CD4-positive, alpha-beta T cell (primary cell): ENCODE measurements around the gene MMADHC. TPM values are rescaled to one million over a fixed set of nuclear protein-coding genes. Genes with fewer than 3 reads are reported as not detected.
A peak's percentile ranks its signal among the peaks of the same experiment; 100 is the strongest.

ENCODE experiments used
- ATAC-seq: fragments of 200-7000 bp; cut with Tn5 transposase; one replicate; pipeline ENCODE4 v1.10.0; 2022; ENCODE audit warnings: mild to moderate bottlenecking; ENCODE audit not compliant: poor library complexity
- CTCF ChIA-PET: fragments of 350-600 bp; sonication (Branson Sonifier 250); formaldehyde crosslinking; loops from one replicate; lab custom pipeline; 2021; ENCODE audit warnings: antibody characterized with exemption, inconsistent platforms; lab: Charles Lee
- POLR2A ChIA-PET: fragments of 350-600 bp; sonication (Branson Sonifier 250); formaldehyde crosslinking; loops from one replicate; lab custom pipeline; 2021; ENCODE audit warnings: antibody characterized with exemption, inconsistent platforms; lab: Charles Lee
- DNase-seq, 14 experiments: peaks; one replicate each; pipeline ENCODE4 v3.0.0-alpha.2; 2013 to 2020; ENCODE audit warnings: mixed read lengths in 2 of 14
- H3K27ac ChIP-seq, 2 donors: one replicate each; pipeline versions ENCODE4 v1.5.1 to v1.7.0; 2013; ENCODE audit warnings: low read length in 2 of 2, low read depth in 1 of 2, mild to moderate bottlenecking in 1 of 2
- H3K27me3 ChIP-seq, 2 experiments: 1 replicate in 1 of 2; 2 replicates in 1 of 2; pipeline versions ENCODE4 v1.6.1 to v1.7.0; 2013; ENCODE audit warnings: low read length in 2 of 2, control low read depth in 1 of 2, mild to moderate bottlenecking in 1 of 2, moderate library complexity in 1 of 2; ENCODE audit not compliant: insufficient read depth in 2 of 2, control insufficient read depth in 1 of 2
- H3K36me3 ChIP-seq: one replicate; pipeline ENCODE4 v1.6.1; 2013; ENCODE audit warnings: low read length, control low read depth; ENCODE audit not compliant: insufficient read depth
- H3K4me1 ChIP-seq: one replicate; pipeline ENCODE4 v1.6.1; 2013; ENCODE audit warnings: low read length, control low read depth; ENCODE audit not compliant: insufficient read depth
- H3K4me3 ChIP-seq: one replicate; pipeline ENCODE4 v1.5.1; 2013; ENCODE audit warnings: mild to moderate bottlenecking, low read length, moderate library complexity
- H3K9me3 ChIP-seq, 2 experiments: 1 replicate in 1 of 2; 2 replicates in 1 of 2; pipeline versions ENCODE4 v1.6.1 to v1.7.0; 2013; ENCODE audit warnings: low read length in 2 of 2, mild to moderate bottlenecking in 2 of 2, control low read depth in 1 of 2, moderate library complexity in 1 of 2; ENCODE audit not compliant: control insufficient read depth in 1 of 2, insufficient read depth in 1 of 2
- H3K27ac Mint-ChIP-seq: one replicate; pipeline ENCODE4 v1.8.0; 2020; ENCODE audit warnings: mixed read lengths
- H3K27me3 Mint-ChIP-seq: one replicate; pipeline ENCODE4 v1.8.0; 2021; ENCODE audit warnings: mixed read lengths
- H3K36me3 Mint-ChIP-seq: one replicate; pipeline ENCODE4 v1.8.0; 2021; ENCODE audit warnings: low read depth, mixed read lengths
- H3K4me1 Mint-ChIP-seq: one replicate; pipeline ENCODE4 v1.8.0; 2021; ENCODE audit warnings: low read depth, mixed read lengths
- H3K4me3 Mint-ChIP-seq: one replicate; pipeline ENCODE4 v1.8.0; 2020; ENCODE audit warnings: mild to moderate bottlenecking, mixed read lengths
- H3K9me3 Mint-ChIP-seq: one replicate; pipeline ENCODE4 v1.8.0; 2020; ENCODE audit warnings: mixed read lengths
- CTCF ChIP-seq: fragments of 200-600 bp; IDR thresholded peaks from one replicate; pipeline ENCODE4 v1.8.0; 2022; ENCODE audit warnings: antibody characterized with exemption, mild to moderate bottlenecking
- intact Hi-C, 2 experiments: fragments of 100-400 bp; cut with DNase I in 1 of 2; cut with micrococcal nuclease in 1 of 2; formaldehyde crosslinking; loops; one replicate each; pipeline versions ENCODE4 v1.15.1 to v1.9.0; 2023 to 2025; cut with DNase I, micrococcal nuclease
- total RNA-seq, 174 experiments: library from RNA in 2 of 174; stranded (reverse) in 2 of 174; gene quantifications; one replicate each; pipeline ENCODE4 v1.2.3 and lab custom pipeline; 2021 to 2026

MMADHC gene
- total RNA-seq, 2 experiments from 2014 or later, result 77.3 to 77.8 TPM

DNA sequence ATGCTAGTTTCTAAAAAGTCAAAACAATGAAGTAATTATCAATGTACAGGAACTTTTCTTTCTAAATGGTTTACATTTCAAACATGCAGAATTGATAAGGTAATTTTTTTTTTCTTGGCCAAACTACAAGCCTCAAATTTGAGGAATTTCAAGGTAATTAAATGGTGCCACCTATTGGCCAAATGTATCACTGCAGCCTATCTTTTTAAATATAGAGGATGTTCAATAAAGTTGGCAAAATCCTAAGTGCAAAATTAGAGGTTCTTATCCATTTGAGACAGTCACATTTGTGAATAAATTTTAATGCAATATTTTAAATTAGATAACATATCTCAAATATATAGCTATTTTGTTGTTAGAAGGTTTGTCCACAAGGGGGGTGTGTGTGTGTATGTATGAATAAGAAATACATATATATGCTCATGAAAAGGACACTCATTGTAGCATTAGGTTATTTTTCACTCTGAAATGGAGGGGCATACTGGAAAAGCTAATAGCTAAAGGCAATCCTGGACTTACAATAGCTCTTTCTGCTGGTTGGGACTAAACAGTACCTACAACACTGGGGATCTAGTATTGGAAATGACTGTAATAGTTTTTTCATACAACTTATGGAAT lies 26.2 kb downstream of the MMADHC start:
- ChIA-PET POLR2A (interaction anchor here (1.9 kb wide), 2 partner anchors 26 to 544 kb away, joined by 4 to 6 read pairs; partner anchors contain the start of gene MMADHC), CTCF (interaction anchor here (1.0 to 1.6 kb wide), 3 partner anchors 25 to 544 kb away, joined by 3 to 9 read pairs (median 4); no protein-coding TSS in a partner anchor)
- no peak overlapping the region for H3K27ac Mint-ChIP-seq
- no peaks in the 10 kb centered on the region for H3K27me3 ChIP-seq
- ATAC-seq (no peak), DNase-seq (peak in 6 of 14 experiments; percentile 3 to 61 (median 46))
- no peaks in the 10 kb centered on the region for H3K4me1 Mint-ChIP-seq
- H3K27ac ChIP-seq, result no peak overlapping the region
- no peaks in the 10 kb centered on the region for H3K27me3 Mint-ChIP-seq
- no peaks in the 10 kb centered on the region for H3K9me3 ChIP-seq
- TF ChIP-seq CTCF, result peak; percentile 97
- H3K9me3 Mint-ChIP-seq, result no peaks in the 10 kb centered on the region
- no peak overlapping the region for H3K4me3 Mint-ChIP-seq
- no peaks in the 10 kb centered on the region for H3K4me1 ChIP-seq
- H3K36me3 Mint-ChIP-seq, result peaks cover 7% of the 10 kb centered on the region
- H3K4me3 ChIP-seq, result no peak overlapping the region
- intact Hi-C loops, result loop anchor here in 1 of 2 experiments (1.0 to 5.0 kb wide), 4 partner anchors 529 to 1623 kb away; no protein-coding TSS in a partner anchor
- H3K36me3 ChIP-seq, result peaks cover 3% of the 10 kb centered on the region

DNA sequence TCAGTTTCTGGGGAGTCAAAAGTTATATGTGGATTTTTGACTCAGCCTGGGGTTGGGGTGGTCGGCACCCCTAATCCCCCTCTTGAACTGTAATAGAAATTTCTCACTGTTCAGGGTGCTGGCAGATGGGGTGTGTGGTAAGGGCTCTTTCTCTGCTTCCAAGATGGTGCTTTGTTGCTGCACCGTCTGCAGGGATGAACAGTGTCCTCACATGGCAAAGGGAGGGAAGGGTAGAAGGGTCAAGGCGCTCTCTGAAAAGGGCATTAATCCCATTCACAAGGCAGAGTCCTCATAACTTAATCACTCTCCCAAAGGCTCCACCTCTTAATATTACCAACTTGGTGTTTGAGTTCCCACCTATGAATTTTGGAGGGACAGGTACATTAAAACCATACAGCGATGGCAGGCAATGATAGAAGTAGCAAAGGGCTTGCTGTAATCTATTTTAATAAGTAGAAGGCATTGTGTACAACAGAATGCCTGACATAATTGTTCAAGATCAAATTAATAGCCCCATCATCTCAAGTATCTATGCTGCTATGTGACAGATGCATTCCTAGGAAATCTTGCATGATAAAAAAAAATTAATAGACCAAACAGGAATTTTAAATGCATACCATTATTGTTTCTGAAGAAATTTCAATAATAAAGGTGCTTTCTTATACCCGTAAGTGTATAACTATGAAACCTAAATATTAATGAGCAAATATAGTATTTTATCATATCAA lies 28.1 kb downstream of the MMADHC start:
- no peak overlapping the region for H3K27ac Mint-ChIP-seq
- intact Hi-C loops, result loop anchor here (1.0 to 10.0 kb wide), 4 partner anchors 527 to 1625 kb away; no protein-coding TSS in a partner anchor
- CTCF ChIA-PET, result no interaction called here

GRCh38 chr2:149556452-149556851 lies 31.1 kb downstream of the MMADHC start:
- no peak overlapping the region for H3K27ac ChIP-seq
- H3K4me3 Mint-ChIP-seq, result no peak overlapping the region
- H3K27ac Mint-ChIP-seq, result no peak overlapping the region
- H3K27me3 ChIP-seq, result no peaks in the 10 kb centered on the region
- no peak for DNase-seq
- ATAC-seq, result no peak
- H3K4me1 ChIP-seq, result no peaks in the 10 kb centered on the region
- H3K9me3 Mint-ChIP-seq, result no peaks in the 10 kb centered on the region
- H3K27me3 Mint-ChIP-seq, result peaks cover 6% of the 10 kb centered on the region
- ChIA-PET POLR2A (interaction anchor here (0.6 to 1.0 kb wide), 2 partner anchors 536 to 539 kb away, joined by 3 read pairs; no protein-coding TSS in a partner anchor), CTCF (no interaction called here)
- no peak overlapping the region for H3K4me3 ChIP-seq
- no peaks in the 10 kb centered on the region for H3K4me1 Mint-ChIP-seq
- no peaks in the 10 kb centered on the region for H3K36me3 Mint-ChIP-seq
- intact Hi-C loops, result loop anchor here in 1 of 2 experiments (10.0 kb wide), 1 partner anchor 1622 kb away; no protein-coding TSS in a partner anchor
- H3K9me3 ChIP-seq, result no peaks in the 10 kb centered on the region
- H3K36me3 ChIP-seq, result no peaks in the 10 kb centered on the region
- TF ChIP-seq CTCF, result no peak

More for the DNA sequence above, 28.1 kb downstream of the MMADHC start:
- DNase-seq (no peak), ATAC-seq (no peak)
- no peaks in the 10 kb centered on the region for H3K9me3 ChIP-seq
- no peaks in the 10 kb centered on the region for H3K4me1 ChIP-seq
- no peaks in the 10 kb centered on the region for H3K4me1 Mint-ChIP-seq
- no peak overlapping the region for H3K27ac ChIP-seq
- no peak overlapping the region for H3K4me3 Mint-ChIP-seq
- no peaks in the 10 kb centered on the region for H3K27me3 ChIP-seq
- POLR2A ChIA-PET, result no interaction called here
- no peaks in the 10 kb centered on the region for H3K27me3 Mint-ChIP-seq
- H3K36me3 ChIP-seq, result no peaks in the 10 kb centered on the region
- H3K36me3 Mint-ChIP-seq, result no peaks in the 10 kb centered on the region
- H3K4me3 ChIP-seq, result no peak overlapping the region
- no peaks in the 10 kb centered on the region for H3K9me3 Mint-ChIP-seq
- no peak for TF ChIP-seq CTCF
